ENCODE results near the gene TCF7L2.

The TCF7L2 gene

DNA sequence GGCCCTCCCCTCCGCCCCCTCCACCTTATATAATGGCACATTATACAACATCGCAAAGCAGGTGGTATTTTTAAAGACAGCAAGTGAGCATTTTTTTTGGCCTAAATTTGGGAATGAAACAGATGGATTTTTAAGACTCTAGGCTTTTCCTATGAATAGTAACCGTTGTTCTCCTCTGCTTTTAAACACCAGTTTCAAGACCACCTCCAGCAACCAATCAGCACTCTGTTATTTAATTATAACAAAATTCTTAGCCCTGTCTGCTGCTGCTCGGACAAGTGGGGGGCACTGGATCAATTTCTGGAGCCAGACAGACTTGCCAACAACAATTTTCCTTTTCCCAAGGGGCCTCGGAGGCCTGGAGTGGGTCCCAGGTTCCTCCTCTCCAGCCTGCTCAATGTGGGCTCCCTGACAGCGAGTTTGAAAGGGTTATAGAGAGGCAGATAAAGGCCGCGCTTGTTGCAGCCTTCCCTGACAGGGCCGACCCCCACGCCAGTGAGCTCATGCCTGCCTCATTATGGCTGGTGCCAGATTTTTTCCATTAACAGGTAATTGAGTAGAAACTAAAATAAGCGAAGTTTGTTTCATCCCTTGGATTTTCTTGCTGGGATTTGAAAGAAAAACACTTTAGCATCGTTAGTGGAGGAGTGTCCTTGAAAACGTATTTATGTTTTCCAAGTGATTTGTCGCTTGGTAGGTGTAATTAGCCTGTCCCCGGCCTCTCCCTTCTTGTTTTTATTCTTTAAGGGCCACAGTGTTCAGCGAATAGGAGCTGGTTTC is 227.3 kb downstream of the TCF7L2 start:
- no peak for TF ChIP-seq POLR2AphosphoS5 (IDR thresholded peaks at IDR 0.05; ENCODE audit: low read depth, low read length)
- TF ChIP-seq FOXP2 (optimal IDR thresholded peaks at IDR 0.05; ENCODE audit: borderline replicate concordance, extremely low read depth, extremely low read length, insufficient read depth): no peak
- TF ChIP-seq, protein P1, sequence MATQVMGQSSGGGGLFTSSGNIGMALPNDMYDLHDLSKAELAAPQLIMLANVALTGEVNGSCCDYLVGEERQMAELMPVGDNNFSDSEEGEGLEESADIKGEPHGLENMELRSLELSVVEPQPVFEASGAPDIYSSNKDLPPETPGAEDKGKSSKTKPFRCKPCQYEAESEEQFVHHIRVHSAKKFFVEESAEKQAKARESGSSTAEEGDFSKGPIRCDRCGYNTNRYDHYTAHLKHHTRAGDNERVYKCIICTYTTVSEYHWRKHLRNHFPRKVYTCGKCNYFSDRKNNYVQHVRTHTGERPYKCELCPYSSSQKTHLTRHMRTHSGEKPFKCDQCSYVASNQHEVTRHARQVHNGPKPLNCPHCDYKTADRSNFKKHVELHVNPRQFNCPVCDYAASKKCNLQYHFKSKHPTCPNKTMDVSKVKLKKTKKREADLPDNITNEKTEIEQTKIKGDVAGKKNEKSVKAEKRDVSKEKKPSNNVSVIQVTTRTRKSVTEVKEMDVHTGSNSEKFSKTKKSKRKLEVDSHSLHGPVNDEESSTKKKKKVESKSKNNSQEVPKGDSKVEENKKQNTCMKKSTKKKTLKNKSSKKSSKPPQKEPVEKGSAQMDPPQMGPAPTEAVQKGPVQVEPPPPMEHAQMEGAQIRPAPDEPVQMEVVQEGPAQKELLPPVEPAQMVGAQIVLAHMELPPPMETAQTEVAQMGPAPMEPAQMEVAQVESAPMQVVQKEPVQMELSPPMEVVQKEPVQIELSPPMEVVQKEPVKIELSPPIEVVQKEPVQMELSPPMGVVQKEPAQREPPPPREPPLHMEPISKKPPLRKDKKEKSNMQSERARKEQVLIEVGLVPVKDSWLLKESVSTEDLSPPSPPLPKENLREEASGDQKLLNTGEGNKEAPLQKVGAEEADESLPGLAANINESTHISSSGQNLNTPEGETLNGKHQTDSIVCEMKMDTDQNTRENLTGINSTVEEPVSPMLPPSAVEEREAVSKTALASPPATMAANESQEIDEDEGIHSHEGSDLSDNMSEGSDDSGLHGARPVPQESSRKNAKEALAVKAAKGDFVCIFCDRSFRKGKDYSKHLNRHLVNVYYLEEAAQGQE (IDR thresholded peaks at IDR 0.05; ENCODE audit: insufficient read depth in 1 of 2, low read depth in 2 of 2, low read length in 2 of 2): no peak
- TF ChIP-seq SIN3A (IDR thresholded peaks at IDR 0.05; ENCODE audit: borderline replicate concordance, insufficient read depth, low read length): no peak
- TF ChIP-seq TAF1 (IDR thresholded peaks at IDR 0.05; ENCODE audit: borderline replicate concordance, insufficient read depth, low read length): no peak

DNA sequence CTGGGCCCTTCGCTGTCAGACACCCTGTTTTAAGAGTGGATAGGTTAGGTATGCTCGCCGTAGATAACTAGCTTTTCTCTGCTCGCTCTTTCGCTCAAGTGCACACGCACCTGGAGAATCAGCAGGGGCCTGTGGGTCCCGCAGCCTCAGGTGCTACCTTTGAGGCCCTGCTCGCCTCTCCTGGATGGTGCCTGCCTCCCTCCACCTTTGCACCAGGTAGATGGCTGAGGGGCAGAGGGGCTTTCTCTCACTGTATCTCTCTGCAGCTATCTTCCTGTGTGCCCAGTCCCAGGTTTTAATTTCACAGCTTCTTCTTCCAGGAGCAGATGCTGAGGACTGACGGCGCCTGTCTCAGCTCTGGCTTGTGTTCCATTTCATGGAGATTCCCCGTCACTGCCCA is 227.9 kb downstream of the TCF7L2 start:
- TF ChIP-seq SIN3A (IDR thresholded peaks at IDR 0.05; ENCODE audit: borderline replicate concordance, insufficient read depth, low read length) (no peak), POLR2AphosphoS5 (IDR thresholded peaks at IDR 0.05; ENCODE audit: low read depth, low read length) (no peak), TAF1 (IDR thresholded peaks at IDR 0.05; ENCODE audit: borderline replicate concordance, insufficient read depth, low read length) (no peak), FOXP2 (optimal IDR thresholded peaks at IDR 0.05; ENCODE audit: borderline replicate concordance, extremely low read depth, extremely low read length, insufficient read depth) (no peak)
- TF ChIP-seq, protein P1 (IDR thresholded peaks at IDR 0.05; ENCODE audit: insufficient read depth in 1 of 2, low read depth in 2 of 2, low read length in 2 of 2): no peak

DNA sequence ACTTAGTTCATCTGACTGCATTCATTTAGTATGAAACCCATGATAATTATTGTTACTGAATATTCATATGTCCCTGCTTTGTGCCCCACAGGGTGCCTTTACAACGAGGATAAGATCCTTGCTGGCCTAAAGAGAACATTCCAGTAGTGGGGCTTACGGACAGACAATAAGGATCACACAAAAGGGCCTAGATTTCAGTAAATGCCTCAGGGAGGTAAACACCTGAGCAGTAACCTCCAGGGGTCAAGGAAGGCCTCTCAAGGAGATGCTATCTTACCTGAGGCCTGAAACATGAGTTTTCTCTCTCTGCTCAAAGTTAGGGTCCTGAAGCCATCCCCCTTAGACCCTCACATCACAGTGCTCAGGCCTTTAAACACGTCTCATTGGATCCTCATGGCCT is 228.7 kb downstream of the TCF7L2 start:
- no peak for TF ChIP-seq TAF1 (IDR thresholded peaks at IDR 0.05; ENCODE audit: borderline replicate concordance, insufficient read depth, low read length)
- TF ChIP-seq FOXP2 (optimal IDR thresholded peaks at IDR 0.05; ENCODE audit: borderline replicate concordance, extremely low read depth, extremely low read length, insufficient read depth): no peak
- TF ChIP-seq, protein P1 (IDR thresholded peaks at IDR 0.05; ENCODE audit: insufficient read depth in 1 of 2, low read depth in 2 of 2, low read length in 2 of 2): no peak
- TF ChIP-seq SIN3A (IDR thresholded peaks at IDR 0.05; ENCODE audit: borderline replicate concordance, insufficient read depth, low read length): no peak
- no peak for TF ChIP-seq POLR2AphosphoS5 (IDR thresholded peaks at IDR 0.05; ENCODE audit: low read depth, low read length)

DNA sequence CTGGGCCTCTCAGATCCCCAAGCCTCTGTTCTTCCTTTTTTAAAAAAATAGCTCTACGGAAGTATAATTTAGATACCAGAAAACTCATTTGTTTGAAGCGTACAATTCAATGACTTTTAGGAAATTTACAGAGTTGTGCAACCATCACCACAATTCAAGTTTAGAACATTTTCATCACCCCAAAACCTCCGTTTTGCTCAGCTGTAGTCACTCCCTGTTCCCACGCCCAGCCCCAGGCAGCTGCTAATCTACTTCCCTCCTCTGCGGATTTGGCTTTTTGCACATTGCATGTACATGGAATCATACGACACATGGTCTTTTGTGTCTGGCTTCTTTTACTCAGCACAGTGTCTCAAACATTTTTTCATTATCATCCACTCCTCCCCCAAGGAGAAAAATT is 229.2 kb downstream of the TCF7L2 start:
- no peak for TF ChIP-seq TAF1 (IDR thresholded peaks at IDR 0.05; ENCODE audit: borderline replicate concordance, insufficient read depth, low read length)
- no peak for TF ChIP-seq POLR2AphosphoS5 (IDR thresholded peaks at IDR 0.05; ENCODE audit: low read depth, low read length)
- TF ChIP-seq, protein P1 (IDR thresholded peaks at IDR 0.05; ENCODE audit: insufficient read depth in 1 of 2, low read depth in 2 of 2, low read length in 2 of 2): no peak
- TF ChIP-seq FOXP2 (optimal IDR thresholded peaks at IDR 0.05; ENCODE audit: borderline replicate concordance, extremely low read depth, extremely low read length, insufficient read depth): no peak
- TF ChIP-seq SIN3A (IDR thresholded peaks at IDR 0.05; ENCODE audit: borderline replicate concordance, insufficient read depth, low read length): no peak

All from PFSK-1 (cell line).